Vagina (tissue), 2 donors: ENCODE measurements around the gene AGBL1. TPM values are rescaled to one million over a fixed set of nuclear protein-coding genes. Genes with fewer than 3 reads are reported as not detected.

Experiments
- DNase-seq, 2 donors: peaks; one replicate each; pipeline ENCODE4 v3.0.0-alpha.2; 2017; ENCODE audit errors: extremely low spot score in 2 of 2
- H3K27ac ChIP-seq: fragments of 200-600 bp; sonication (generic); one replicate; pipeline ENCODE4 v1.5.1; 2019
- H3K27me3 ChIP-seq: fragments of 200-600 bp; sonication (generic); one replicate; pipeline ENCODE4 v1.5.1; 2019
- H3K36me3 ChIP-seq, 2 donors: fragments of 200-600 bp; sonication (generic); one replicate each; pipeline ENCODE4 v1.5.1; 2017 to 2019
- H3K4me1 ChIP-seq: fragments of 200-600 bp; sonication (generic); one replicate; pipeline ENCODE4 v1.5.1; 2019
- H3K4me3 ChIP-seq, 2 donors: fragments of 200-600 bp; sonication (generic); 1 replicate in 1 of 2; 2 replicates in 1 of 2; pipeline ENCODE4 v1.5.1; 2016 to 2019
- H3K9me3 ChIP-seq: fragments of 200-600 bp; sonication (generic); one replicate; pipeline ENCODE4 v1.5.1; 2019
- POLR2A ChIP-seq, 2 donors: fragments of 450-650 bp; IDR thresholded peaks; one replicate each; pipeline ENCODE4 v1.6.1; 2017; ENCODE audit warnings: antibody characterized with exemption in 2 of 2, mild to moderate bottlenecking in 2 of 2, moderate library complexity in 2 of 2
- POLR2AphosphoS5 ChIP-seq, 2 donors: sonication (generic); formaldehyde crosslinking; IDR thresholded peaks; one replicate each; pipeline ENCODE4 v1.9.0; 2017; ENCODE audit warnings: antibody characterized with exemption in 2 of 2, mild to moderate bottlenecking in 2 of 2, low read depth in 1 of 2; ENCODE audit not compliant: insufficient read depth in 1 of 2
- intact Hi-C: fragments of 100-400 bp; cut with DNase I; formaldehyde crosslinking; loops from one replicate; pipeline ENCODE4 v1.15.1; 2023
- total RNA-seq: library from RNA; depleted of rRNA; stranded (reverse); fragments of >200 nt; gene quantifications from one replicate; pipeline ENCODE4 v1.2.3, GENCODE V29; 2016
- TF ChIP-seq, protein P1 (sequence below), 3 experiments: fragments of 450-650 bp in 2 of 3; fragments of 200-600 bp in 1 of 3; sonication (generic) in 1 of 3; IDR thresholded peaks; one replicate each; pipeline ENCODE4 v1.5.1; 2017 to 2019; ENCODE audit warnings: antibody characterized with exemption in 3 of 3, mild to moderate bottlenecking in 2 of 3, moderate library complexity in 2 of 3

Gene AGBL1
- total RNA-seq, 1 donor from 2014 or later = not detected

DNA sequence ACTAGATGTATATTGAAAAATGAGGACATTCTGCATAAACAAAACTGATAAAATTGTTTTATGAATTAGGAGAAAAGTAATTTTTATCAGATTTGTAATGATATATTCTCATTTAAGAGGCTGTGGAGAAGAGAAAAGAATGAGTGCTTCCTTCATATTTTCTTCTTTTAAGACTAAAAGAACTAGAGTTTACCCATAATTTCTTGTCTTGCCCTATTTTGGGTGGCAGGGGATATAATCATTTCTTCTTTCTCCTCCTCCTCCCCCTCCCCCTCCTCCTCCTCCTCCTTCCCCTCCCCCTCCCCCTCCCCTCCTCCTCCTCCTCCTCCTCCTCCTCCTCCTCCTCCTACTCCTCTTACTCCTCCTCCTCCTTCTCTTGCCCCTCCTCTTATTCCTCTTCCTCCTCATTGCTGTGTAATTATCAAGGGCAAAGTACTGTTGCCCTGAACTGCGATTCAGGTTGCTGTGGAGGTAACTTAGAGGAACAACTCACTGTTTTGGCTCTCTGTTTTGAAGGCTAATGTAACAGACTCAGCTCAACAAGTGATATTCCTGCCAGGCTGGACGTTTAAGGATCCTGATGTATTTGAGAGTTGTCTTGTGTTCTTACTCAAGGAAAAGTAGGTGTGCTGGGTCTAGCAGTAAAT lies 555.4 kb downstream of the AGBL1 start:
- no peaks in the 10 kb centered on the region for H3K36me3 ChIP-seq
- H3K4me3 ChIP-seq = no peak overlapping the region
- no peak for DNase-seq
- TF ChIP-seq POLR2AphosphoS5 (IDR thresholded peaks at IDR 0.05; ENCODE audit: insufficient read depth in 1 of 2, low read depth in 1 of 2) = no peak
- no peak overlapping the region for H3K27ac ChIP-seq
- no peaks in the 10 kb centered on the region for H3K9me3 ChIP-seq
- intact Hi-C loops = no loop called here
- no peaks in the 10 kb centered on the region for H3K4me1 ChIP-seq
- no peaks in the 10 kb centered on the region for H3K27me3 ChIP-seq

DNA sequence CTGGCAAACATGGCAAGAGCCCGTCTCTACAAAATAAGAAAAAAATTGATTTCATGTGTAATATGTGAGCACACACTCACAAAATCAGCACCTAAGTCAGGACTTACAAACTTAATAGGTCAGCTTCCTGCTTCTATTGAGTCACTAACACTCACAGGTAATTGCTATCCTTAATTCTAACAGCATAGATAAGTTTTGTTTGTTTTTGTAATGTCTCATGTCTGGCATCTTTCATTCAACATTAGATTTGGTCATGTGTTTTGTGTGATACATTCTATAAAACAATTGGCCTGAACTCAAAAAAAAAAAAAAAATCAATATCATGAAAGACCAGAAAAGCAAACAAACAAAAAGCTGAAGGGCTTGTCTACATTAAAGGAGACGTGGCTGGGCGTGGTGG lies 564.7 kb downstream of the AGBL1 start:
- H3K27ac ChIP-seq = no peak overlapping the region
- intact Hi-C loops = no loop called here
- no peak for DNase-seq

DNA sequence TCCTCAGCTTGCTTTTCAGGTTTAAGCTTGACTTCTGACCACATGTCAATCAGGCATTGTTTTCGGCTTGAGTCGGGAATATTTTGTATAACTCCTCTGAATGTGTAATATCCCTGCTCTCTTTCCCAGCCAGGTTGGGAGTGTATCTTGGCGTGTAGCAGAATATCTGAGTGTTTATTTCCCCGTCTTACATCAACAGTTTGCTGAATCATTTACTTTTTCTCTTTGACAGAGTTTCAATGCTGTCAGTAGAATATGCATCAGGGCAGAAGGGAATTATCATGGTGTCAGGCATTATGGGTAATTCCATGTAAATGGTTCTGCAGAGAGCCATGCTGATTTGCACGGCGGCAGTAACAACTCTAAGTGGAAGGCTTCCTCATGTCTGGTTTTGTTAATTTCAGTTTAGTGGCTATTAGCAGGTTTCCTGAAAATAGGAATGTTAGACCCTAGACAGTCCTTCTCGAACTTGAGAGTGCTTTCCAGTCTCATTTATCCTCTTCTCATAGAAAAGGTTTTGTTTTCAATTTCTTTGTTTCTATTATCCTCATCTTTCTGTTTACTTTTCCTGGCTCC lies 566.3 kb downstream of the AGBL1 start:
- H3K27me3 ChIP-seq = no peaks in the 10 kb centered on the region
- H3K27ac ChIP-seq = no peak overlapping the region
- intact Hi-C loops = no loop called here
- no peaks in the 10 kb centered on the region for H3K4me1 ChIP-seq
- TF ChIP-seq, protein P1, sequence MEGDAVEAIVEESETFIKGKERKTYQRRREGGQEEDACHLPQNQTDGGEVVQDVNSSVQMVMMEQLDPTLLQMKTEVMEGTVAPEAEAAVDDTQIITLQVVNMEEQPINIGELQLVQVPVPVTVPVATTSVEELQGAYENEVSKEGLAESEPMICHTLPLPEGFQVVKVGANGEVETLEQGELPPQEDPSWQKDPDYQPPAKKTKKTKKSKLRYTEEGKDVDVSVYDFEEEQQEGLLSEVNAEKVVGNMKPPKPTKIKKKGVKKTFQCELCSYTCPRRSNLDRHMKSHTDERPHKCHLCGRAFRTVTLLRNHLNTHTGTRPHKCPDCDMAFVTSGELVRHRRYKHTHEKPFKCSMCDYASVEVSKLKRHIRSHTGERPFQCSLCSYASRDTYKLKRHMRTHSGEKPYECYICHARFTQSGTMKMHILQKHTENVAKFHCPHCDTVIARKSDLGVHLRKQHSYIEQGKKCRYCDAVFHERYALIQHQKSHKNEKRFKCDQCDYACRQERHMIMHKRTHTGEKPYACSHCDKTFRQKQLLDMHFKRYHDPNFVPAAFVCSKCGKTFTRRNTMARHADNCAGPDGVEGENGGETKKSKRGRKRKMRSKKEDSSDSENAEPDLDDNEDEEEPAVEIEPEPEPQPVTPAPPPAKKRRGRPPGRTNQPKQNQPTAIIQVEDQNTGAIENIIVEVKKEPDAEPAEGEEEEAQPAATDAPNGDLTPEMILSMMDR (IDR thresholded peaks at IDR 0.05) = no peak
- TF ChIP-seq POLR2AphosphoS5 (IDR thresholded peaks at IDR 0.05; ENCODE audit: insufficient read depth in 1 of 2, low read depth in 1 of 2) = peak in 1 of 2 donors; percentile 32
- no peaks in the 10 kb centered on the region for H3K36me3 ChIP-seq
- no peaks in the 10 kb centered on the region for H3K9me3 ChIP-seq
- no peak for DNase-seq
- no peak overlapping the region for H3K4me3 ChIP-seq

More for the DNA sequence above, 564.7 kb downstream of the AGBL1 start:
- Histone ChIP-seq H3K27me3 (no peaks in the 10 kb centered on the region), H3K9me3 (no peaks in the 10 kb centered on the region), H3K4me1 (no peaks in the 10 kb centered on the region), H3K36me3 (no peaks in the 10 kb centered on the region), H3K4me3 (no peak overlapping the region)
- TF ChIP-seq POLR2AphosphoS5 (IDR thresholded peaks at IDR 0.05; ENCODE audit: insufficient read depth in 1 of 2, low read depth in 1 of 2) = peak in 1 of 2 donors; percentile 21
- TF ChIP-seq, protein P1 (IDR thresholded peaks at IDR 0.05) = no peak

DNA sequence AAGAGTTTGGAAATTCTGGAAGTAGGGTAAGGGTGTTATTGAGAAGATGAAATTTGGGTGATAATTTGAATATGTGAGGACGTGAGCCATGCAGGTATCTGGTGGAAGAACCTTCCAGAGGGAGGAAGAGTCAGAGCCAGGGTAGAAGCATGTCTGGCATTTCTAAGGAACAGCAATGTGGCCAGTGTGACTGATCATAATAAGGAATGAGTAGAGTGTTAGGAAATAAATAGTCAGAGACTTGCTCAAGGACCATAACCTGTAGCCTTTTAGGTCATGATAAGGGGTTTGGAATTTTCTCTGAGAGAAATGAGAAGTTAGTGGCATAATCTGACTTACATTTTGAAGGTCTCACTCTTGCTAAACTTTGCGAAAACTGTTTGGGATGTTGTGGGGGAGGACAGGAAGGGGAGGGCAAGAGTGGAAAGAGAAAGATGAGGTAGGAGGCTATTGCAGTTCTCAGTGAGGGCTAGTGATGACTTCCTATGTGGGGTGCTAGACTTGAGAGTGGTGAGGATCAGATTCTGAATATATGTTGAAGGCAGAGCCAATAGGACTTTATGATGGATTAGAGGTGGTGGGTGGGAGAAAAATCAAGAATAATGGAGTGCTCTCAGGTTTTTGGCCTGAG lies 568.3 kb downstream of the AGBL1 start:
- TF ChIP-seq POLR2AphosphoS5 (IDR thresholded peaks at IDR 0.05; ENCODE audit: insufficient read depth in 1 of 2, low read depth in 1 of 2) = no peak
- no peak for TF ChIP-seq POLR2A (IDR thresholded peaks at IDR 0.05)
- TF ChIP-seq, protein P1 (IDR thresholded peaks at IDR 0.05) = no peak

DNA sequence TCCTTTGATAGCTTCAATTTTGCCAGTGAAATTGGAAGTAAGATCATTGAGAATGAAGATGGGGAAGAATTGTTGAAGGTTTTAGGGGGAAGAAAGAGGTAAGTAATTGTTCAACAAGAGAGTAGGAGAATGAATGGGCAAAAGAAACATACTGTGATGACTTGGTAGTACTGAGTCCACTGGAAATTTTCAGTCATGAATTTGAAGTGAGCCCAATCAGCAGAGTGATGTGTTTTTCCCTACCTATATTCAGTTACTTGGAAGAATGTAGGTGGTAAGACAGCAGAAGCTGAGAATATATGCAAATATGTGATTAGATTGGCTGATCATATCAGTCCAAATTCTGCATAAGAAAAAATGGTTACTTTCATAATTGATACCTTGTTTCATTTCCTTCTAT lies 569.6 kb downstream of the AGBL1 start:
- Histone ChIP-seq H3K27me3 (no peaks in the 10 kb centered on the region), H3K36me3 (no peaks in the 10 kb centered on the region), H3K27ac (no peak overlapping the region), H3K9me3 (no peaks in the 10 kb centered on the region), H3K4me3 (no peak overlapping the region), H3K4me1 (no peaks in the 10 kb centered on the region)
- no peak for DNase-seq
- no peak for TF ChIP-seq POLR2AphosphoS5 (IDR thresholded peaks at IDR 0.05; ENCODE audit: insufficient read depth in 1 of 2, low read depth in 1 of 2)
- TF ChIP-seq POLR2A (IDR thresholded peaks at IDR 0.05) = no peak
- TF ChIP-seq, protein P1 (IDR thresholded peaks at IDR 0.05) = no peak
- intact Hi-C loops = no loop called here

More for the DNA sequence above, 568.3 kb downstream of the AGBL1 start:
- Histone ChIP-seq H3K4me1 (no peaks in the 10 kb centered on the region), H3K4me3 (no peak overlapping the region), H3K27me3 (no peaks in the 10 kb centered on the region), H3K9me3 (no peaks in the 10 kb centered on the region), H3K27ac (no peak overlapping the region), H3K36me3 (no peaks in the 10 kb centered on the region)
- intact Hi-C loops = no loop called here
- no peak for DNase-seq
